ENCODE results near the gene DTNB.
"Not testable (repeated sequence)": the region's sequence is repeated elsewhere in the genome, so short reads cannot be mapped to it uniquely, and the experiment has no call there.

DTNB gene

DNA sequence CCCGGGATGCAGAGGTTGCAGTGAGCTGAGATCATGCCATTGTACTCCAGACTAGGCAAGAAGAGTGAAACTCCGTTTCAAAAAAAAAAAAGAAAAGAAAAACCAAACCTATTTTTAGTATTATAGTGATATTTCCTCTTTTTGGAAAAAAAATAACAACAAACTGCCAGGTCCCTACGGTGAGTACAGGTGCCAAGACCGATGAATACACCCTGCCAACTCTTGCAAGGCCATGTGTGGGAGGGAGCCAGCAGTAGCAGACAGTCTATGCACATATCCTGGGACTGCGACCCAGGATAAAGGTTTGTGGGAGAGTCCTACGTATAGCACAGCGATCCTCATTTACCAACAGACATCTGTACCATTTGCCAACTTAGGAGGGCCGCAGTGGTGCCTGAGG lies 262.1 kb downstream of the DTNB start:
- DNase-seq, result no peak

DNA sequence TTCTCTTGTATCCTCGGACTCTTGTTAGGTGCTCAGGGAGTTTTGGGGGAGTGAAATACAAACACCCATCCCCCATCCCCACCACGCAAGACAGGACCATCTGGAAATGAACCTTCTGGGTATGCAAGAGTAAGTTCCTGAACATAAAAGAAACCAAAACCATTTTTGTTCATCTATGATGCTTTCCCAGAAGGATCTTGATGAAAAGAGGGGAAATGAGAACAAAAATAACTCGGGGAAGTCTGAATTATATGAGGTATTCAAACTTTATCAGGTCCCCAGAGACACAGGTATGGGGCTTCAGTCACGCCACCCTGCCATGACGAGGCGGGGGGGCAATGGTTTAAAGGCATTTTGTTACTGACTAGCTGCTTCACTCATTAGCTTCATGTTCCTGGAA lies 263.0 kb downstream of the DTNB start:
- no peak for DNase-seq

DNA sequence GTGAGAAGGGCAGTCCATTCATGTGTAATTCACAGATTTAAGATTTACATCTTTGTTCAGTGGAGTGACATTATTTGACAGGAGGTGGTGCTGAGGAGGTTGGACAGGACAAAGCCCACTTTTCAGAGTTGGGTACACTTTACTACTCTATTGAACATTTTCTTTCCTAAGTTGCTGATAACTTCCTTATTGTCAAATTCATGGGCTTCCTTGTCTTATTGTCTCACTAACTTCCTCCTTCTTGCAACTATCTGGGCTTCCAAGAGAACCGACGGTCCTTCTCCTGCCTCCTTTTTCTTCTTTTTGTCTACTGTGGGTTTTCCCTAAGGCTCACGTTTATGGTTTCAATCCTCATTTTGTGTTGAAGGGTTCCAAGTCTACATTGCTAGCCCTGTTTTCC lies 263.9 kb downstream of the DTNB start:
- no peak for DNase-seq

DNA sequence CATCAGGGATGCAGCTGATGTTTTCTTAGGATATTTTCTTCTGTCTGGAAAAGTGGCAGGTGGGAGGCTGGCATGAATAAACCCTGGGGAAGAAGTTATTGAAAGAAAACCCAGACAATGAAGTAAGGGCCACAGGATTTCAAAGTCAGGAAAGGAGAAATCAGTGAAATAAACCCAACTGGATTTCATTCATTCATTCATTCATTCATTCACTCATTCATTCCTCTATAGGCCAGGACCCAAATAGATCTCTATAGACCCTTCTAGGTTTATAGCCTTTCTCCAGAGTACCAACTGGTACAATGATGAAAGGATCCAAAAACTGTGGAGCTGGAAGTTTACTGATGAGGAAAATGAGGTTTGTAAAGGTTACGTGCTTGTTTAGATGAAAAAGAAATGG lies 264.3 kb downstream of the DTNB start:
- DNase-seq, result no peak

DNA sequence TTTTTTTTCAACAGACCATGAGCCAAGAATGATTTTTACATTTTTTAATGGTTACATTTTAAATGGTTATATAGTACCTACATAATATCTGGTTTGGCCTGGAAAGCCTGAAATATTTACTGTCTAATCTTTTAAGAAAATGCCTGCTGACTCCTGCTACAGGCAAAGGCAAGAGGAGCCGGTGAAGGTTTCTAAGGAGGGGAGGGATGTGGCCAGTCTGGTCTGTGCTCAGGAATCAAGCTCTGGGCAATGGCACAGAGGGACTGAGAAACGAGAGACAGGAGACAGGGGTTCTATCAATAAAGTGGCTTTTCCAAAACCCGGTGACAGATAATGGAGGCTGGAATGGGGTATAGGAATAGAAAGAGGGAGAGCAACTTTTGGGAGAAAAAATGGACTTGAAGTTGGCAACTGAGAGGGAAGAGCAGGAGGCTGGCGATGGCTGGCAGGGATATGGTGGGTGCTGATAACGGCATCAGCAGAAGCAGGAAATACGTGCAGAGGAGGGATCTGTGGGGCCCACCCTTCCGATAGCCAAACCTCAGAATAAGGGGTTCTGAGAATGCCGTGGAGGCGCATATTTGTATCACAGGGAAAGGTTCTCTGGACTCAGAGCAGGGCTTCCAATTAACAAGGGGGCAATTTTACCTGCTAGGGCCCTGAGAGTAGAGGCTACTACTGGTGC lies 267.6 kb downstream of the DTNB start:
- DNase-seq, result no peak

DNA sequence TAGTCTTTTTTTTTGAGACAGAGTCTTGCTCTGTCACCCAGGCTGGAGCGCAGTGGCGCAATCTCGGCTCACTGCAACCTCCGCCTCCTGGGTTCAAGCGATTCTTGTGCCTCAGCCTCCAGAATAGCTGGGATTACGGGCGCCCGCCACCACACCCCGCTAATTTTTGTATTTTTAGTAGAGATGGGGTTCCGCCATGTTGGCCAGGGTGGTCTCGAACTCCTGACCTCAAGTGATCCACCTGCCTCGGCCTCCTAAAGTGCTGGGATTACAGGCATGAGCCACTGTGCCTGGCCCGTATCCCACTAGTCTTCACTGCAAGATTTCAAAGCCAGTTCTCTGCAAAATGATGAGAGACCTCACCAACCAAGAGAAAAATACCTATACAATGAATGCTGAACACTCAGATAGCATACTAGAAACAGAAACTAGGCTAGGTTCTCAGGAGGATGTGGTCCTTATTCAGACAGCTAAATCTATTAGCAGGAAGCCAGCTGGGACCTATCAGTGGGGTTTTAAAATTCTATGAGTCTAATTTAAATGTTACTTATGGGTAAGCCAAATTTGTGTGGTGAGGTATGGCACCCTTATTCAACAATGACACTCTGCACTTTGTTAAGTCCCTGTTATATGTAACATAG lies 270.1 kb downstream of the DTNB start:
- DNase-seq, result not testable (repeated sequence)

DNA sequence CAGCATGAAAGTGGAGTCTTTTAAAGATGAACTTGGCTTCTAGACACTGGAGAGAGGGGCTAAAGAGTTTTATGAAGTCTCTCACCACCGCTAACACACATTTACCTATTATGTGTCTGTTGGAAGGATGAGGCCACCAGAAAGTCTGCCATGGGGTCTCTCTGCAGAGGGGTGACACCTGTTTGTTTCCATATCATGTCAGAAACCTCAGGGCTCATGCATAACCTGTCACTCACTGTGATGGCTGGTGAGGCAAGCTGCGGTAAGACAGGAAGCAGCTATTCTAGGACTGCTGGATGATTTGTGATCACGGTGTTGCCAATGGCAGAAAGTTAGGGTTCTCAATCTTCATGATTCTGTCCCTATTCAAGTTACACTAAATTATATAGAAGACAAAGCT lies 270.9 kb downstream of the DTNB start:
- DNase-seq, result no peak

DNA sequence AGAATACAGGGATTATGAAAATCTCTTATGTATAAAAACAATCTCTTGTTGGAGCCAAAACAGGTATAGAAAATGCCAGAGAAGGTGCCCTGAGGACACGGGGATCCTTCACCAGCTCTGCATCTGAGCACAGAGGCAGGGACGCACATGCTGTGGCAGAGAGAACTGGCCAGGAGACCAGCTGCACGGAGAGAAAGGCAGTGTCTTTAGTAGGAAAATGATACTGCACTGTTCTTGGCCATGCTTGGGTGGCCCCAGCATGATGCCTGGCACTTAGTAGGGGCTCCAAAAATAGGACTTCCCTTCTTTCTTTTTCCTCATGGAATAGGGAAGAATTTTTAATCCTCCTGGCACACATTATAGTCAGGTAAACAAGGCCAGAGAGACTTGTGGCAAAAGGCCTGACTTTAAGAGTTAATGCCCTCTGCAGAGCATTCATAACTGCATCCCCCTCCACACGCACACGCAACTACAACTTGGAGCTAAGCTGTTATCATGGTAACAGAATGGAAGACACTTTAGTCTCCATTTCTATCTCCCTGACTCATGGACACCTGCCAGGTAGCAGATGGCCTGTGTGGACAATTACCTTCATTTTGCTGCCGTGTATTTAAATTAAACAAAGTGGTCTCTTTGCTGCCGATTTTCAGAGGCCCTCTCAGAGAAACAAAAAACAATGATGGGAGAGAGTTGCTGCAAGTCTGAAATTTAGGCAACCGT lies 271.9 kb downstream of the DTNB start:
- no peak for DNase-seq

DNA sequence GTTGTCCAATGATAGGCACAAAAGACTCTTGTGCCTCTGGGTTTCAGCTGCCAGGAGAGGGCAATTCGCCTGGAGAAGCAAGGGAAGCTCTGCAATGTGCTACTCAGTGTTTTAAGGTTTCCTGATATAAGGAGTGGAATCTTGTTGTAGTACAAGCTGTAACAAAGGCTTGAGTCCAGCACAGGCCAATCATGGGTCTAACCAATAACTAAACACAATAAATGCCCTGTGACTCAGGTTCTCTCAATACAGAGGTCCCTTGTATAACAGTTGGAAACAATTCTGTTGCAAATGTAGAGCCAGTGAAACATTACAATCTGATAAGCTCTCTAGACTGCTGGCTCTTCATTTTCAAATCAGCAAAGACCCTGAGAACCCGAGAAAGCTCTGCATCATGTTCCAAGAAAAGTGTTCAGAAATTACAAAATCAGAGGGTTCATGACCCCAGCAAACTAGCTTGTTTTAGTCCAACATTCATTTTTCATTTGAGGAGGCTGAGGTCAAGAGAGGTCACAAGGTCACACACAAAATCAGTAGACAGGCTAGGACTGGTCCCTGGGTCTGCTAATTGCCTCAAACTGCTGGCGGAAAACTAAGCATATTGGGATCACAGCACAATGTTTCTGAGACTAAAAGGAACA lies 272.7 kb downstream of the DTNB start:
- no peak for DNase-seq

DNA sequence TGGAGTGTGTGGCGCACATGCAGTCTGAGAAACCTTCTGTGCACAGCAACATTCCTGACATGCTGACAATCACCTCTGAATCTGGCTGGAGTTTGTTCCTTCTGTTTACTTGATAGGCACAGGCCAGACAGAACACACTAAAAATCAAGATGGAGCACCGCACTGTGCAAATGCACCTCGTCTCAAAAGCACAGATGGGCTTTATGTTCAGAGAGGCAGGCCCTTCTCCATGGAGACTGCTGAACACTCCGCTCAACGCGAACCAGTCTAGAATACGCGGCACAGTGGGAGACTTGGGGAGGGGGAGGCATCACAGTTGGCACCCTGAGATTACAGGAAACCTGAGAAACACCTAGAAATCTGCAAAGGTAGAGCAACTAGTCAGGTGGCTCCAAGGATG lies 273.2 kb downstream of the DTNB start:
- no peak for DNase-seq

DNA sequence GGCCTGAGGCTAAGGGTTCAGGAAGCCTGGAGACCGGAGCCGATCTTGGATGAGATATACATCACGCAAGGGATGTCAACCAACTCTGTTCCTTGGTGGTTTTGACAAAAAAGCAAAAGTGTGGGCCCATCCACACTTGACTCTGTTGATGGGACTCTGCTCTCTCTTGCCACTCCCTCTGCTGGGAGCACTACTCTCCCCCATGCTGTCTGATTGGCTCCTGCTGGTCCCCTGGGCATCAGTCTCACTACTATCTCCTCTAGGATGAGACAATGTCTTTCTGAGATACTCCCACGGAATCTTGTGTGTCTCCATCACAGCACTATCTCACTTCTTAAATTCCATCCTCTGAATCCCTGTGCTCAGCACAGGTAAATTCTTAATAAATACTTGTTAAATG lies 274.8 kb downstream of the DTNB start:
- DNase-seq, result no peak

DNA sequence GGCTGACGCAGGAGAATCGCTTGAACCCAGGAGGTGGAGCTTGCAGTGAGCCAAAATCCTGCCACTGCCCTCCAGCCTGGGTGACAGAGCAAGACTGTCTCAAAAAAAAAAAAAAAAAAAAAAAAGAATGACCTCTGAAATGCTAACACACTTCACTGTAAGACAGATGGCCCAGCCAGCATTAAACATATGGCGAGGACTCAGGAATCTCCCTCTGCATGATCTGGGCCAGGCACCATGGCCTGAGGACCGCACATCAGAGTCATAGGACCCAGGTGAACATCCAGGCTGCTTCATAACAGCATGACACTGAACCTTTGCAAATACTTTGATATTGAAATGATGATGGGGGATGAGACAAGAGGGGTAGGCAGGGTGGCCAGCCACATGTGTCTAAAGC lies 275.6 kb downstream of the DTNB start:
- DNase-seq, result no peak

DNA sequence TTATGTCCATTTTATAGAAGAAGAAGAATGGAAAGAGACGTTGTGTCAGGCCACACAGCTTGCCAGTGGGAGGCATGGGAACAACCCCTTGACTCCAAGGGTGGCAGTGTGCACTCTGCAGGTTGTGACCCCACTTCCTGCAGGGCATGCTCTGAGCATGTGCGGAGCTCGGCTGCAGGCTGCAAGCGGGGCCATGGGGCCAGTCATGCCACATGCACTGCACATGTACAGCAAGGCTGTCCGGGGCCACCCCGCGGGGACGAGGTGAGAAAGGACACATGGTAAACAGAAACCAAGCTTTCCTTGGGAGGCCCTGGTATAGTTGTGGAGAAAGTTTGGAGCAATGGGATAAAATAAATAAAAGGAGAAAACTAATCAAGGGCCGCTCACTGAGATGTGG lies 284.2 kb downstream of the DTNB start:
- DNase-seq, result no peak

DNA sequence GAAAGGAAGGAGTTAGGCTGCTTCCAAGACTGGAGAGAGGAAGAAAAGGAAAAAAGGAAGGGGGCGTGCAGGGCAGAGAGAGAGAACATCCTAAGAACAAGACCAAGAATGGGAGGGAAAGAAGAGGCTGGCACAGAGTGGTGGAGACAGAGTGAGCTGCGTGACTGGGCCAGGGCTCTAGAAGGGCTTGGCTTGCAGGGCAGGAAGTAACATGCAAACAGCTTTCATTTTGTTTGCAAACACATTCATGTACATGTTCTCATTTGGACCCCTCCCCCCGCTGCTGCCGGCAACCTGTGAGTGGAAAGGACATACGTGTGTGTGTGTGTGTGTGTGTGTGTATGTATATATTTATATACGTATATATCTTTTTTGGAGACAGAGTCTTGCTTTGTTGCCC lies 284.9 kb downstream of the DTNB start:
- no peak for DNase-seq

DNA sequence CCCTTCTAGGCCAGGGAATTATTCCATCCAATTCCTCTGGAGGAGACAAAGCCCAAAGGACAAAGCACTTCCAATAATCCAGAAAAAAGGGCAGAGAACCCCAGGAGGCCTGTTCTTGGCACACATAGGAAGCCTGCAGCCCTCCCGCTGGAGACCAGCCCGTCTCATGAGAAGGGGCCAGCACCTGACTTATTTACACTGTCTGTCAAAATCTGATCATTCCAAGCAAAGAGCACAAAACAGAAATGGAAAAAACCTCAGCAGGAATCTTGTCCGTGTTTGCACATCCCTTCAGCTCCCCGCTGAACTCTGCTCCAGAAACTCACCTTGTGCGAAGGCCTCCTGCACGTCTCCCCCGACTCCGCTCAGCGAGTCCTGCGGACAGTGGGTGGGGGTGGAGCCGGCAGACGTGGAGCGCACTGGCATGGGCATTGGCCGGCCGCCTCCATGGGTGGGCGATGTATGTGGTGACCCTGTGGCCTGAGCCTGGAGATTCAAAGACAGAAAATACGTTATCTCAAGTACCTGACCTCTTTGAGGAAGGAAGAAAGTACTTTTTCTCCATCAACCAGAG lies 285.4 kb downstream of the DTNB start:
- no peak for DNase-seq

DNA sequence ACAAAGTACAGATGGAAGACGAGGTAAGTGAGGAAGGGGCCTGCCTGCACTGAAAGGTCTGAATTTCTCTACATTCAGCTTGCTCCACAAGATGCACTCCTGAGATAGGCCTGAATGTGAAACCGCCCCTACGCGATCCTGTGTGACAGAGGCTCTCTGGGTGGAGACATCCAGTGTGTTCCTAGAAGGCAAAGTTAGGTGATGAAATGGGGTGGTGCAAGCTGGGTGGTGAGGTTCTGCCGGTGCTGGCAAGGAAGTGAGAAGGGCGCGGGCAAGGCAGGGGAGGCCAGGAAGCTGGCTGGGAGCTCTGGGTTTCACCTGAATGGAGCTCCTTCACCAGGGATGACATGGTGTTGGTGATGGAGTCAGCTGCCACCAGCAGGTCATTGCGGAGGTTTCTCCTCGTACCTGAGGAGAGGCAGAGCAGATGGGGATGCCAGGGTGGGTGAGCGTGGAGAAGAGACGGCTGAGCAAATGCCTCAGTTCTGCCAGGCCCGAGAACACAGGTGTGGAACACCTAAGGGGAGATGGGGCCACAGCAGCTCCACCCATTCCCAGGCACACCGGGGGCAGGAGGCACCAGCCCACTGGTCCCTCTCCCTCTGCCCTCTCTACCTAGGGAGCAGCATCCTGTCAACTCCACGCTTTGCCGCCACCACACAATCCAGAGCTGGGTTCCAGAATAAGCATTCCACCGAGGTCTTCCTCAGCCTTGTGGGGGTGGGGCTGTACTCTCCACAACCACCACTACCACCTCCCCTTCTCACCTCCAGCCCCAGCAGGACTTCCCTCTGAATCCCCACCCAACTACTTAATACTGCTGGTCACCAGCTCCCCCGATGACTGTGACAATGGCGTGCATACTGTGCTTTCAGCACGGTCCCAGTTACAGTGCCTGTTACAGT lies 286.2 kb downstream of the DTNB start:
- no peak for DNase-seq

DNA sequence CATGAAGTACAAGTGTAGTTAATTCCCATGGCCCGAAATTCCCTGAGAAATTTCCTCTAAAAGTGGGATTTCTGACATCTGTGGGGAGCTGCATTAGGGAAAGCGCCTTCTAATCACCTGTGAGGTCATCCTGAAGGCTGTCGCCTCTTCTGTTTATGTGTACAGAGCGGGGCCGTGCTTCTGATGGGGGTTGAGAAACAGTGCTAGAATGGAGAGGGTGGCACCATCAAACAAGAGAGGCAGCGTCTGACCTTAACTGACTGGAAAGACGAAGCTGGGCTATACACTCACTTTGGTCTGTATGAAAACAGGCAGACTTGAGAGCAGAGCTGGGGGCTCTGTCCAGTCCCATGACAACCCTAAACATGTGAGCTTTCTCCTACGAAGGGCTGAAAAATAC lies 287.5 kb downstream of the DTNB start:
- DNase-seq, result no peak

DNA sequence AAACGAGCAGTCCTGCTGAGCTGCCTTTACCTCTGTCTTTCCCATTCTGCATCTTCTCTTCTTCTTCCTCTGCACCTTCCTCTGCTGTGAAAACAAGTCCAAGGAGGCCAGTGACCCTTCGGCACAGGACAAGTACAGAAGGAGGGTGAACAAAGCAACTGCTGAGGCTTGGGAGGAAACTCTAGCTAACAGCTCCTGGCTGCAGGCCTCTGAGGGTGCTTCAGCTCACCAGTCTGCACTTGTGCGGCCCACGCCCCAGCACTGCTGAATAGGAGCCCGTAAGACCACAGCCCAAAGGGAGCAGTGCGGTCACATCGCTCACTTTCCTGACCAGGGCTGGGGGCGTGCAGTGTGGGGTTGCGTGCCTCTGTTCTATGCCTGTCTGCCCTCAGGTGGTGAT lies 289.6 kb downstream of the DTNB start:
- DNase-seq, result no peak

DNA sequence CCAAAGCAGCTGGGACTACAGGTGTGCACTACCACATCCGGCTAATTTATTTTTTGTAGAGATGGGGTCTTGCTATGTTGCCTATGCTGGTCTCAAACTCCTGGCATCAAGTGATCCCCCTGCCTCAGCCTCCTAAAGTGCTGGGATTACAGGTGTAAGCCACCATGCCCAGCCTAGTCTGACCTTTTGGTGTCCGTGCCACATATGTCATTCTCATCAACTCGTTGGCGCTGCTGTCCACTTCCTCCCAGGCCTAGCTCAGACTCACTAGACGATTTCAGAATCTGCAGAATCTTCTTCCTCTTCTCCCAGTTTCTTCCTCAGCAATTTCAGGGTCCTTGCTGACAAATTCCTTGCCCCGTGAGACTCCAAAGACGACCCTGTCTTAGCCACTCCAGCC lies 291.9 kb downstream of the DTNB start:
- no peak for DNase-seq

DNA sequence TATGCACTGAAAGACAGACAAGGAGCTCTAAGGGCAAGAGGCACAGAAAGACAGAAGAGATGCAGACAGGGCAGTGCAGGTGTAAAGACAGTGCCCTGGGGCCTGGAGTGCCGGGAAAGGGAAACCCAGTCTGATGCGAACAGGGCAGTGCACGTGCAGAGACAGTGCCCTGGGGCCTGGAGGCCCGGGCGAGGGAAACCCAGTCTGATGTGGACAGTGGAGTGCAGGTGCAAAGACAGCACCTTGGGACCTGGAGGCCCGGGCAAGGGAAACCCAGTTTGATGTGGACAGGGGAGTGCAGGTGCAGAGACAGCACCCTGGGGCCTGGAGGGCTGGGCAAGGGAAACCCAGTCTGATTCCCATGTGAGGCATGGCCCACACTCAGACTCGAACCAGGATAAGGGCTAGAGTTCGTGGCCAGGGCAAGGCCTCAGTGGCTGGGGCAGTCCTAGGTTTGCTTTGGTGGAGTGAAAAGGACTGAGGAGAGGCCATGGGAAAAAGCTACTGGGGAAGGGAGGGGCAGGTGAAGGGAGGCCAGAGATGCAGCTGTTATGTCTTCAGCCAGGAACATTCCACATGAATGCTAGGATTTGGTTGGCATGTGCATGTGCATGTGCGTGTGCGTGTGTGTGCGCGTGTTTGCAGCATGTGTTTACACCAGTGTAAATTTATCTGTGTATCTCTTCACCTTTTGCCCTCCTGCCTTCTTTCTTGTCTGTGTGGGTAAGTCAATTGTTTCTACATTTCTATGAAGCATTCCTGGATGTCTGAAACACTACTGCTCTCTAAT lies 292.6 kb downstream of the DTNB start:
- DNase-seq, result no peak

DNA sequence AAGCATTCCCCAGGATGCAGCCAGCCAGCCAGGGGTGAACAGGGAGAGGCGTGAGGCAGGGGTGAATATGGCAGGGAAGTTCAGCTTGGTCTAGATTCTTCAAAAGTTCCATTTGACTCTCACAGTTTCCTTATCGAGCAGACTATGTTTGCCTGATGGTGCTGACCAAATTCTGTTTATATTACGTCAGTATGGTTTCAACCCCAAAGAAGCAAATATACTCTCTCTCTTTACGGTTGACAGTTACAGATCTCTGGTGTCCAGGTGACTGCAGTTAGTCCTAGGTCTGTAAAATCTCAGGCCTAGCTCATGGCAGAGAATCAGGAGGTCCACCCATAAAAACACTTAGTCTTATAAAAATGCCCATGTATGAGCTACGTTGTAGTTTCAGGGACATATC lies 293.4 kb downstream of the DTNB start:
- DNase-seq, result no peak

DNA sequence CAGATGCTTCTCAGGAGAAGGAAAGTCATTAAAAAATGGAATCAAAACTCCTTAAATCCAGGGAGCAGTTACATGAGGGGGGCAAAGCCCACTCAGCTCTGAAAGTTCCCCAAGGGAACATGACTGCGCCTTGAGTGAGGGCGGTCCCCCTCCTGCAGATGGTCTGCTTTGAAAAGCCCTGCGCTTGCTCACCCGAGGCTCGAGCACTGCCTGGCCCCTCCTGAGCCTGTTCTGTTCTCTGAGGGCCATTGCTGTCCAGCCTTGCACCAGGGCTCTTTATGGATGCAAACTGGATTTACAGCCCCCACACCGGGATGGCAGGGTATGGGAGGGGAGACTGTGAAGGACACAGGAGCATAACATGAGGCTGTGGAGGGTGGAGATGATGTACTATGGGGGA lies 293.8 kb downstream of the DTNB start:
- no peak for DNase-seq

Measured in effector CD8-positive, alpha-beta T cell (primary cell).